Effector CD4-positive, alpha-beta T cell (primary cell): ENCODE results near the gene KCNE5.
"Not testable (repeated sequence)": the region's sequence is repeated elsewhere in the genome, so short reads cannot be mapped to it uniquely, and the experiment has no call there.

Experiments
- DNase-seq: peaks from one replicate; pipeline ENCODE4 v3.0.0-alpha.2; 2020

Gene KCNE5

GRCh38 chrX:109601486-109601885 lies 23.5 kb downstream of the KCNE5 start:
- DNase-seq = no peak

DNA sequence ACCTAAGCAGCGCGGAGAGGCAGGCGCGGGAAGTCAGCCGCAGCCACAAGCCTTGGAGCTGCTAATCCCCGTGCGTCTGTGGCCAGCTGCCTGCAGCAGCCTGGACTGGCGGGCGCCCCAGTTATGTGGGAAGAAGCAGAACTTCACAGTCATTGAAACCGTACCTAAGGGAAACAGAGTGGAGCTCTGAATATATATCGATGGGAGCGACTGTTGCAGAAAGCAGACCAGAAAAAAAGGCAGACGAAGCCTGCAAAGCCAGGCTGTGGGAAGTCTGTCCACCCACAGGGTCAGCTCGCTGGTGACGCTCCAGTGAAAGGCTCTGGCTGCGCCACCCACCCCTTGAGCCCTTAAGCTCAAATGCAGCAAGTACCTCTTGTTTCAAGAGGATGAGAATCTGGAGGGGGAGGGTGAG lies 24.7 kb downstream of the KCNE5 start:
- DNase-seq = no peak

DNA sequence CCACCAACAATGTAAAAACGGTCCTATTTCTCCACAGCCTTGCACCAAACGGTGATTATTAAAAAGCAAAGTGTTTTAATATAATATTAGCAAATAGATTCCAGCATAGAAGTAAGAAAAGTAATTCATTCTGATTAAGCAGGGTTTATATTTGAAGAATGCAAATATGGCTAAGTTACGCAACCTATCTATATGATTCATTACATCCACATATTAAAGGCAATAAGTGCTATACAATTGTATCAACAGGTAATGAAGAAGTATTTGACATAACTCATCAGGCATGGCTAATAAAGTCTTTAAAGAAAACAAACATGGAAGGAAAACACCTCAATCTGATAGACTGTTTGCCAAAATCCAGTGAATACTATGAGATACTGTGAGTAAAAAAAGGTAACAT lies 29.0 kb downstream of the KCNE5 start:
- DNase-seq = no peak

GRCh38 chrX:109590176-109590575 lies 34.8 kb downstream of the KCNE5 start:
- DNase-seq = no peak

GRCh38 chrX:109585488-109585887 lies 39.5 kb downstream of the KCNE5 start:
- DNase-seq = no peak

DNA sequence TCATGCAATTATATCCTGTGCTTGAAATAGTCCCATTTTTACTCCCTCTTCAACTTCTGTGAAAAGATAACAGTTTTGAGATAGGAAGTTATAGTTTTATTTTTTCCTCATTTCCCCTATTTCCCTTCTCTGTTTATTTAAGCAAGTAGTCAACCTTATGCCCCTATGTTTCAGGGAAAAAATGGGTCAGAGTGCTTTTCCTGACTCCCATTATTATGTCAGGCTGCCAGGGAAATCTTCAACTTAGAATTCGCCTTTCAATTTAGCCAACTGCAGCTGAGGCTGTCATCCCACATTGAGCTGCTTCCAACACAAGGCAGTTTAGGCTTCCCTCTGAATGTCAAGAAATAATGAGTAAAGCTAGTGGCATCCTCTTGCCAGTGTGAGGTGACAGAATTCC lies 46.1 kb downstream of the KCNE5 start:
- DNase-seq = no peak

DNA sequence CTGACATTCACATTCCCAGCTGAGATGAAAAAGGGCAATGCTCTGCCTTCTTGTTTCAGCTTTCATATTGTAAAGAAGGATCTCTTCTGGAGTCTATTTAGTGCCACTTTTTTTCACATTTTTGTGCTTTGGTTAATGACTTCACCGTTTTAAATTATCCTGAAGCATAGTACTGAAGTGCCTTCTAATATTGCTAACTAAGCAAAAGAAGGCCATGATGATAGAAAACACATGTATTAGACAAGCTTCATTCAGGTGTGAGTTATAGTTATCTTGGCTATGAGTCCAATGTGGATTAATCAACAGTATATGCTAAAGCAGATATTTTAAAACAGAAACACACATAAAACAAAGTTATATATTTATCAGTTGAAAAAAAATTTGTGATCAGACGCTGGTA lies 47.9 kb downstream of the KCNE5 start:
- DNase-seq = no peak

- not testable (repeated sequence) for DNase-seq
Measured at GRCh38 chrX:109576083-109576482, 48.9 kb downstream of the KCNE5 start.
